Measurements from ENCODE around the gene CHAT.

CHAT gene

DNA sequence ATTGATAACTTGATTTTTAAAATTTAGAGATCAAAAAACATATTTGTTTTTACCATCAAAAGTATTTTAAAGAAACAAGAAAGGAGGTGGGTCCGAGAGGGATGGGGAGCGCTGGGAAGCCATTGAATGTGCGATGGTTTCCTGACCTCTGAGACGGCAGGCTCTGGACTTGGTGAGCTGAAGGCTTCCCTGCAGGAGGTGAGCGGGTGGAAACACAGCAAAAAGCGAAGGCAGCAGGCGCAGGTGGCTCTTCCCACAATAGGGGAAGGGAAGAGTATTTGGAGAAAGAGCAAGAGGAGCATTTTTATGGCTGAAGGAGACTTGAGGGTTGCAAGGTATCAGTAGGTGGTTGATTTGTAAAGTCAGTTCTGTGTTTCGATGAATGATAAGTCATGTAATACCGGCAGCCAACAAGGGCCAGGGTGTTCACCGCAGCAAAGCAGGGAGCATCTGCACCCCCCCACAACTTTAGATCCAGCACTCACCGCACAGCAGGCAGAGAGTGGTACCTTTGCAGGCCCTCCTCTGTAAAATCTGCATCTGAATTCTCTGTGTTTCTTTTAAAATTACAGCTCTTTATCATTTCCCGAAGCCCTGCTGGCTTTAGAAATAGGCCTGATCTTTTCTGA is 76.2 kb downstream of the CHAT start:
- no peak for DNase-seq

DNA sequence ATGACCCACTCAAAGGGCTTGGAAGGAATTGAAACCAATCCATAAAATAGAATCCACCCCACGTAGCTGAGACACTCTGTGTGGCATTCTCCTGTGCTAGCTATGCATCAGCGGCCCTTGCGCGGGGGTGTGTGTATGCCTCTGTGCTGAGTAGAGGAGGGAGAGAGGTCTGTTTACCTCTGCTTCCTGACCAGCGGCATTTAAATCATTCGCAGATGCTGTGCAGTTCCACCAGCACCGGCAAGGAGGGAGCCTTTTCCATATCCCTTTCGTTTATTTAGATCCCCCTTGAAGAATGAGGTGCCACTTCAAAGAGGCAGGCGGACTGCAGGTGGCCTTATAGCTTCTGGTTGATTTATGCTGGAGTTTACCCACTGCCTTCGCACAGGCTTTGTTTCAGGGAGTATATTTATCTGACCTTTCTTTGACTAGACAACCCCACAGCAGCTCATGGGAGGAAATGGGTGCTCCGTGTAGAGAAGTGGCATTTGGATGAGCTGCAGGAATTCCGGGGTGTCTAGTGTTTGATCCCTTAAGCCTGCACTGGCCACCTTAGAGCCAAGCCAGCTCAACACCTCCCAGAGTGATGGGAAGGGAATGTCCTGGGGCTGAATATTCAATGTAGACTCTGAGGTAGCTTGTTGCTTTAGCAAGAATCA is 77.0 kb downstream of the CHAT start:
- no peak for DNase-seq

DNA sequence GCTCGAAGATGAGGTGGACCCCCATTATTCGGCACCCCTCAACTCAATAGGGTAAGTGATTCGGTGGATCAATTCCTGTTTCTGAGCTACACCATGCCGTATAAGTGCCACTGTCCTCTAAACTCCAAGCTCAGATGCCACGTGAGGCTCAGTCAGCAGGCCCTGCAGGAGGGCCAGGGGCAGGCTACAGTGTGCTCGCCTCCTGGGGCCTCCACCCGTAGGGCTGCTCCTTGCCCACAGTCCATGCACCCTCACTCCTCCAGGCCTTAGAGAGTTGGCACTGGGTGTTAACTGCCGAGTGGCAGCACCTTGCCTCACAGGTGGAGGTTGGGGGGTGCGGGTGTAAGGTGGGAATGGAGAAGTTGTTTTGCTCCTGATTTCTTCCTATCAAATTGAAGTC is 77.8 kb downstream of the CHAT start:
- no peak for DNase-seq

DNA sequence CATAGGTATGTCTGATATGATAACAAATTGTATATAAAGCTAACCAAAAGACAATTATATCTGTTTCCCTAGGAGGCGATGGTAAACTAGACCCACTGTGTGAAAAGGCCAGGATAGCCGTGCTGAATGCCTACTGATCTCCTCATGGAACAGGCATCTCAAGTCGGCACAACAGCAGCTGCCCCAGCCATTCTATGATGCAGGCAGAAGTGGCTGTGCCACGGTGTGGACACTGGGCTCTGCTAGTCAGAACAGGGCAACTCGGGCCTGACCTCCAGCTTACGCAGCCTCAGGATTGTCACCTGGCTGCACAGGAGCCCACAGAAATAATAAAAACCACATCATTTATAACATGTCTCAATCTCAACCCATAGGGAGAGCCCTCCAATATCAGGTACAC is 80.6 kb downstream of the CHAT start:
- DNase-seq: no peak

DNA sequence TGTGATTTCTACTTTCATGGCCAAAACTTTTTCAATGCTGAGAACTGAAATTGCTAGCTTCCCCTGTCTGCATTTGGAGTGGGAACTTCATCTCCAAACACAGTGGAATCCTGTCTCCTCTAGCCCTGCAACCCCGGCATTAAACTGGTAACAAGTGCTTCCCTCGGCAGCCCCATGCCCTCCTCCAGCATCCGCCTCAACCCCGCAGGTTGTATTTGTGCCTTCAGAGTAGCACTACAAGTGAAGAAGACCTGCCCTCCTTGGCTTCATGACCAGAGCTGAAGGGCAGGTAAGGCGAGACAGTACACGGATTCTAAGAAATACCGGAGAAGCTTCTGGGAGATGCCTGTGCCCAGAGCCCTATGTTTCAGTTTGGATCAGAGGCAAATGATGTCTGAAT is 82.5 kb downstream of the CHAT start:
- DNase-seq: no peak

DNA sequence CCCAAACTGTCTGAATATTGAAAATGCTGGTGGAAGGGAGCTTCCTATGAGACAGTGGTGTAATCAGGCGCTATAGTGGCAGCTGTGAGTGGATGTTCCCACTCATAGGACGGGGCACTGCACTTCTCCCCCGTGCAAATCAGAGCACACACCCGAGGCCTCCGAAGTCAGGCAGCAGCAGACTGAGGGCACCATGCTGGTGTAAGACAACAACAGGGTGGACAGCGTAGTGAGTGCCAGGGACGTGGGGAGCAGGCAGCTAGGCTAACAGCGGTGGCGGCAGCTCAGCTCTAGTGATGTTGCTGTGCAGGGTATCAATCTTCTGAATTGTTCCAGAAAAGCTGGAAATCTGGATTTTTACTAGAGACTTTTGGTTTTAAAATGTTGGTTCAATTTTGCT is 84.8 kb downstream of the CHAT start:
- no peak for DNase-seq

DNA sequence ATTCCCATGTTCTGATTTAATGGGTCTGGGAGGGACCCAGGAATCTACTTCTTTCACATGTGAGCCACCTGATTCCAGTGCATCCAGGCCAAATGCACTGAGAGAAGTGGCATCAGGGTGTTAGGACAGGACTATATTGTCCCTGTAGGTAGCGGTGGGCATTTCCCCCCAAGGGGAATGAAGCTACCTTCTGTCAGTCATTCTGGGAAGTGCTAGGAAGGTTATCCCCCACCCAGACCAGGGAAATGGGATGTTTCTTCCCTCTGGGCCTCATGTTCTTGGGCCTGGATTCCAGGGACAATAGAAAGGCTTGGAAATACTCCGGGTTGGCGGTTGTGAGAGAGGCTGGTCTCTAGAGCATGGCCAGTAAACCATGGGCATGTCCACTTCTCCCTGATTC is 86.4 kb downstream of the CHAT start:
- DNase-seq: no peak

DNA sequence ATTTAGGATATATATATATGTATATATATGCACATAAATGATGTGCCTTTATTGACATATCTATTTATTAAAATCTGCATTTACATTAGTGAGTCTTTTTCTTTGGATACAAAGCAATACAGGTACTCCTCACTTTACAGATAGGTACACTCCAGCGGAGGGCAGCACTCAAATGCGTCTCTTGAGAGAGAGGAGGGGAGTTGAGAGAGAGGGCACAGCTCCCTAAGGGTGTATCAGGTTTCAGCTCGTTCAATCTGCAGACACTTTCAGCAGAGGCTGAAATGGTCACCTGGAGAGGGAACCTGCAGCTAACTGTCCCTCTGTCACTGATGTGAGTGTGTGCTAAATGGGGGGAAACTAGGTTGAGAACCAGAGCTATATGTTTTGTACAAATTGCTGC is 87.2 kb downstream of the CHAT start:
- no peak for DNase-seq

DNA sequence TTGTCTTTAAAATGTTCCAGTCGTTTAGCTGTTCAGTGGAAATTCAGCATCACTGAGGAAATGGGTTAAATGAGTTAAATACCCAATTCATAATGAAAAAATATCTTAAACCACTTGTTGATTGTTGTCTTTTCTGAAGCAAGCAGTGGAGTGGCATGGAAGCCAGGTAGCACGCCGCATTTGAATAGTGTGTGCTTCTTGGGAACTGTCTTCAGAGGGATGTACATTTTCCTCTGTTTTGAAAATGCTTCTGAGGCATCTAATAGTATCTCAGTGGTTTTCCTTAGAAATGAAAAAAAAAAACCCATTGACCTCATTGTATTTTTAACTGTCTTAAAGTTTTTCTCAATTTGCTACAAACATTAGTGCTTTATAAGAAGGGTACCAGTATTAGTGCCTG is 93.7 kb downstream of the CHAT start:
- DNase-seq: no peak

DNA sequence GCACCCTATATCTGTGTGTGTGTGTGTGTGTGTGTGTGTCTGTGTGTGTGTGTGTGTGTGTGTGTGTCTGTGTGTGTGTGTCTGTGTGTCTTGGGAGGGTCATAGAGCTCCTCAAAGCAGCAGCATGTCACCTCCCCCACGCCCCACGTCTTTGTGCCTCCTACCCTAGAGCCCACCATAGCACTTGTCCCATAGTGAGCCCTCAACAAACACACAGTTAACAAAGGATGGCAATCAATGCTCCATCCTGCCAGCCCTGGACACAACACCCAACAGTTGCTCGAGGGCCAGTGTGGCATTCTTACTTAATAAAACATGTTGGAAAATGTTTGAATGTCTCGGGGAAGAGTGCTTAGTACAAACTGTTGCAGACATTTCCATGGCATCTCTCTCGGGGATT is 96.1 kb downstream of the CHAT start:
- DNase-seq: no peak

DNA sequence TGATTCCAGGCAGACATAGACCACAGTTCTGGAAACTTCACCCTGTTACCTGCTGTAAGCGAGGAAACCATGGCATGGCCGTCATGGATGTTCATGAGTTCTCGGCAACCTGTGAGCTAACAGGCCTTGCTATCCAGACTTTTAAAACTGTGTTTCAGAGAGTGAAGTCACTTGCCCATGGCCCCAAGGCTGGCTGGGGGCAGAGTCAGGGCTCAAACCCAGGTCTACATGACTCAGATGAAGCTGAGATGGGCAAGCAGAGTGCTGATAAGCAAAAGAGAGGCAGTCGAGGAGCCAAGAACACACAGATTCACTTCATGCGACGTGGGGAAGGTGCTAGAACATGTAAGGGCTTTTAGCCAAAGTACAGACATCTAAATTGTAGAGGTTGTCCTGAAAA is 97.1 kb downstream of the CHAT start:
- no peak for DNase-seq

DNA sequence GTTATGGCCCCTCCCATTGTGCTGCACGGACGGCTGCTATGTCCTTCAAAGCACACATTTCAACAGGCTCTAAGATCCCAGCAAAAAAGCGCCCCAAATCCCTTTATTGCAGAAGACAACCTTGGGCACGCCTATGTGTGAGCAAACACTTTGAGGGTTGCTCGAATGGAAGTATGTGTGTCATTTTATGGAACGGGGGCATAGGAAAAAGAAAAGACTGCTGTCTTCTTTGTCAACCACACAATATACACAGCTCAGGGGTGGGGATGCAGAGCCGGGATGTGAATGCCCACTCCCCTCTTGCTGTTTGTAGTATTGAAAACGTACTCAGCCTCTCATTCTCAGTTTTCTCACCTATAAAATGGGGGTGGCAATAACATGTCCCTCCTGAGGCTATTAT is 97.6 kb downstream of the CHAT start:
- no peak for DNase-seq

DNA sequence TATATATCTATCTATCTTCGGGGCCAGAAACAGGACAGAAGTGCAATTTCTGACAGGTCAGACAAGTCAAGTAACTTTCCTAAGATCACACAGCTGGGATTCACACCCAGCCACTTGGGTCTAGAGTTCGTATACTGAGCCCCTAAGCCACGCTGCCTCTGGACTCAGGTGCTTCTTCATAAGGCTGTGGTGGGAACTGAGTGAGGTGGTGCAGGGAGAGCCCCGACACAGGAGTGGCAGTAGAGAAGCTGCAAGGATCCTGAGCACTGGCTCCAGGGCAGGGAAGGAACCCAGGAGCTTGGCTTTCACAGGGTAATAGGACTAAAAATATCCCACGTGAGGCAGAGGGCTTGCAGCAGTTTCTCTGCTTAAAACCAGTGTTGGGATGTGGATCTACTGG is 99.4 kb downstream of the CHAT start:
- no peak for DNase-seq
